NB4 (cell line): Measurements from ENCODE around the gene UBAP1L.

Source experiments
- DNase-seq: peaks from one replicate; pipeline ENCODE4 v3.0.0; 2010; ENCODE audit warnings: low read depth
- H3K4me3 ChIP-seq: one replicate; pipeline ENCODE4 v1.5.1; 2011; ENCODE audit warnings: mild to moderate bottlenecking, low read depth, low read length, moderate library complexity
- CTCF ChIP-seq: IDR thresholded peaks from one replicate; pipeline ENCODE4 v1.5.1; 2012; ENCODE audit warnings: low read depth, low read length
- MAX ChIP-seq: IDR thresholded peaks from 2 replicates; pipeline ENCODE4 v1.6.1; 2011; ENCODE audit warnings: low read depth, low read length
- MYC ChIP-seq: IDR thresholded peaks from 2 replicates; pipeline ENCODE4 v1.6.1; 2011; ENCODE audit warnings: low read depth, low read length
- POLR2A ChIP-seq: IDR thresholded peaks from 2 replicates; pipeline ENCODE4 v1.6.1; 2011; ENCODE audit warnings: mild to moderate bottlenecking; ENCODE audit not compliant: insufficient read length; ENCODE audit errors: extremely low read depth

UBAP1L gene

DNA sequence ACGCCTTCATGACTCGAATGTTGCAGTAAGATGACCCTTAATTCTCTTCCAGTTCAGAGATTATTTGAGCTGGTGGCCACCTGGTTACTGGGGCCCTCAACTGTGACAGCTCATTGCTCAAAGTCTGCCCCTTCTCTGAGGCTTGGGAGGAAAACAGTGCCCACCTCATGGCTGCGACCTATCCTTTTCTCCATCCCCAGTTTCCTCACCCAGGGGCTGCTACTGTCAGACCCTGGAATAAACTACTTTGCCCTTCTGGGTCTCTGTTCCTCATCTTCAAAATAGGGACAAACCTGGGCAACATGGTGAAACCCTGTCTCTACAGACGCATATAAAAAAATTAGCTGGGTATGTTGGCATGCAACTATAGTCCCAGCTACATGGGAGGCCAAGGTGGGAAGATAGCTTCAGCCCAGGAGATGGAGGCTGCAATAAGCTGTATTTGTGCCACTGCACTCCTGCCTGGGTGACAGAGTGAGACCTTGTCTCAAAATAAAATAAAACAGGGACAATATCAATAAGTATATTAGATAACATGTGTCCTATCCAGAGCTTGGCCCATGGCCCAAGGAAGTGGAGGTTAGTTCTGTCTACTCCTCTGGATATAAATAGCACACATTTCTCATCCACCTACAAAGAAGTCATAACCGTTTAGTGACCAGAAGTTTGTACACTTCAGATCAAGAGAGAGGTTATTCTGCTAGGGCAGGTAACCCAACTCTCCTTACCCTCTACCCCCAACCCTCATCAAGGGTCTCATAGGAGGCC lies 45.0 kb downstream of the UBAP1L start:
- no peak for TF ChIP-seq POLR2A
- TF ChIP-seq CTCF: no peak
- TF ChIP-seq MYC: no peak
- TF ChIP-seq MAX: no peak
- DNase-seq: no peak
- no peak overlapping the region for H3K4me3 ChIP-seq

GRCh38 chr15:65069179-65069578 lies 45.8 kb downstream of the UBAP1L start:
- TF ChIP-seq MYC: no peak
- no peak for TF ChIP-seq POLR2A
- no peak for TF ChIP-seq CTCF
- TF ChIP-seq MAX: no peak
- H3K4me3 ChIP-seq: no peak overlapping the region
- DNase-seq: no peak

GRCh38 chr15:65068403-65068788 lies 46.6 kb downstream of the UBAP1L start:
- TF ChIP-seq CTCF: no peak
- no peak for TF ChIP-seq MYC
- TF ChIP-seq POLR2A: no peak
- no peak for TF ChIP-seq MAX
- no peak for DNase-seq
- no peak overlapping the region for H3K4me3 ChIP-seq

- no peak for DNase-seq
- TF ChIP-seq CTCF (no peak), MAX (no peak), MYC (no peak), POLR2A (no peak)
- H3K4me3 ChIP-seq: no peak within 1 kb of the TSS
Measured at GRCh38 chr15:65067645-65068402, 47.2 kb downstream of the UBAP1L start, which contains the start of gene RASL12. Gene RASL12 (minus strand): TSS chr15:65067991. CDS start chr15:65067835, 156 bp downstream.

GRCh38 chr15:65067317-65067644 lies 47.7 kb downstream of the UBAP1L start:
- TF ChIP-seq CTCF (no peak), MYC (no peak), MAX (no peak), POLR2A (no peak)
- no peak for DNase-seq
- no peak overlapping the region for H3K4me3 ChIP-seq
